K562 (cell line): Measurements from ENCODE around the gene PPP1R1C. TPM values are rescaled to one million over a fixed set of nuclear protein-coding genes. Genes with fewer than 3 reads are reported as not detected.

Experiments
- ATAC-seq: fragments of 200-7000 bp; cut with Tn5 transposase; 3 replicates; pipeline ENCODE4 v1.9.1; 2020; ENCODE audit warnings: moderate library complexity
- BruUV-seq: library from RNA; stranded (reverse); fragments of 400-500 nt; replicated peaks from 2 replicates; lab custom pipeline; 2021; lab: Mats Ljungman, UMichigan
- CTCF ChIA-PET: fragments of 300-600 bp; formaldehyde crosslinking; extraction: SDS; loops from one replicate; lab custom pipeline; 2021; ENCODE audit warnings: low intra/inter-chr PET ratio; lab: Yijun Ruan, JAX
- POLR2A ChIA-PET: fragments of 300-600, 350-650 bp; sonication (Branson Sonifier 250); formaldehyde crosslinking; extraction: SDS; loops from one replicate; lab custom pipeline; 2021; ENCODE audit warnings: antibody characterized with exemption, inconsistent platforms; lab: Yijun Ruan, JAX
- DNase-seq, 4 experiments: peaks; one replicate each; pipeline versions ENCODE4 v3.0.0 to v3.0.0-alpha.2; 2011 to 2018; ENCODE audit warnings: low spot score in 3 of 4, mixed read lengths in 3 of 4; ENCODE audit errors: extremely low read depth in 1 of 4
- FAIRE-seq: peaks from 2 replicates; lab custom pipeline; 2011; peaks lifted over from hg19 to GRCh38; lab: Jason Lieb, UNC
- H2AFZ ChIP-seq: 2 replicates; pipeline ENCODE4 v1.6.0; 2011; ENCODE audit warnings: low read depth, low read length, control low read depth, inconsistent platforms
- H3K27ac ChIP-seq: fragments of 200-600 bp; 3 replicates; pipeline ENCODE4 v1.8.0; 2011; ENCODE audit warnings: low read depth, mild to moderate bottlenecking, control low read depth, inconsistent platforms, low read length, moderate library complexity, mixed read lengths; ENCODE audit errors: extremely low read depth
- H3K27me3 ChIP-seq, 2 experiments: fragments of 300-600 bp in 1 of 2; 2 replicates in 1 of 2; 3 replicates in 1 of 2; pipeline versions ENCODE4 v1.6.0 to v1.8.0; 2011; ENCODE audit warnings: inconsistent platforms in 2 of 2, low read length in 2 of 2, mild to moderate bottlenecking in 1 of 2, mixed read lengths in 1 of 2, moderate library complexity in 1 of 2; ENCODE audit not compliant: control insufficient read depth in 2 of 2, insufficient read depth in 2 of 2
- H3K36me3 ChIP-seq: fragments of 300-600 bp; 3 replicates; pipeline ENCODE4 v1.8.0; 2011; ENCODE audit warnings: mild to moderate bottlenecking, low read length, inconsistent platforms; ENCODE audit not compliant: control insufficient read depth, insufficient read depth
- H3K4me1 ChIP-seq, 2 experiments: fragments of 200-600 bp in 1 of 2; replicated peaks in 1 of 2; 2 replicates in 1 of 2; 3 replicates in 1 of 2; pipeline versions ENCODE4 v1.5.1 to v1.8.0; 2011; ENCODE audit warnings: inconsistent platforms in 2 of 2, low read length in 2 of 2, mild to moderate bottlenecking in 1 of 2, mixed read lengths in 1 of 2, moderate library complexity in 1 of 2; ENCODE audit not compliant: control insufficient read depth in 2 of 2, insufficient read depth in 2 of 2
- H3K4me2 ChIP-seq: 2 replicates; pipeline ENCODE4 v1.6.1; 2011; ENCODE audit warnings: low read length, control low read depth, inconsistent platforms, mixed read lengths; ENCODE audit not compliant: insufficient read depth
- H3K4me3 ChIP-seq: fragments of 200-600 bp; sonication (generic), shearing (Covaris generic); 2 replicates; pipeline ENCODE4 v1.5.1; 2016; ENCODE audit warnings: control low read depth, inconsistent platforms
- H3K79me2 ChIP-seq: fragments of 200-600 bp; 3 replicates; pipeline ENCODE4 v1.8.0; 2011; ENCODE audit warnings: low read length, inconsistent platforms; ENCODE audit not compliant: control insufficient read depth, insufficient read depth
- H3K9ac ChIP-seq, 2 experiments: 2 replicates each; pipeline versions ENCODE4 v1.6.0 to v1.6.1; 2011; ENCODE audit warnings: low read depth in 2 of 2, low read length in 2 of 2, control low read depth in 1 of 2, inconsistent platforms in 1 of 2, mild to moderate bottlenecking in 1 of 2, mixed read lengths in 1 of 2; ENCODE audit not compliant: insufficient read depth in 1 of 2
- H3K9me1 ChIP-seq: one replicate; pipeline ENCODE4 v1.6.0; 2011; ENCODE audit warnings: inconsistent platforms, mild to moderate bottlenecking, low read length, moderate library complexity; ENCODE audit not compliant: control insufficient read depth, insufficient read depth
- H3K9me3 ChIP-seq: replicated peaks from 2 replicates; pipeline ENCODE4 v1.5.1; 2011; ENCODE audit warnings: low read depth, low read length, inconsistent platforms; ENCODE audit not compliant: control insufficient read depth, insufficient read depth
- H4K20me1 ChIP-seq: replicated peaks from 2 replicates; pipeline ENCODE4 v1.6.1; 2011; ENCODE audit warnings: low read length, inconsistent platforms, mixed read lengths; ENCODE audit not compliant: control insufficient read depth, insufficient read depth
- CHD2 ChIP-seq: IDR thresholded peaks from 2 replicates; pipeline ENCODE4 v1.6.1; 2011; ENCODE audit warnings: low read depth, low read length
- NCOA6 ChIP-seq: fragments of 450-650 bp; IDR thresholded peaks from 2 replicates; pipeline ENCODE4 v1.6.1; 2017; ENCODE audit warnings: mild to moderate bottlenecking
- TAL1 ChIP-seq: fragments of 450-650 bp; IDR thresholded peaks from 2 replicates; pipeline ENCODE4 v1.6.1; 2016; ENCODE audit warnings: mild to moderate bottlenecking
- ZBTB43 ChIP-seq: sonication (generic); formaldehyde crosslinking; IDR thresholded peaks from 2 replicates; pipeline ENCODE4 v1.8.0; 2023; ENCODE audit warnings: mild to moderate bottlenecking, missing genetic modification reagents
- ZBTB49 ChIP-seq: sonication (generic); formaldehyde crosslinking; IDR thresholded peaks from 2 replicates; pipeline ENCODE4 v1.8.0; 2022; ENCODE audit warnings: missing genetic modification reagents, mild to moderate bottlenecking, borderline replicate concordance
- ZBTB8A ChIP-seq: fragments of 450-650 bp; IDR thresholded peaks from 2 replicates; pipeline ENCODE4 v1.6.1; 2018; ENCODE audit warnings: mild to moderate bottlenecking, moderate library complexity; ENCODE audit not compliant: partially characterized antibody
- ZFPM2 ChIP-seq: fragments of 250-450 bp; sonication (Bioruptor Pico); IDR thresholded peaks from 2 replicates; pipeline ENCODE4 v1.5.1; 2022; ENCODE audit warnings: mild to moderate bottlenecking
- ZNF274 ChIP-seq: IDR thresholded peaks from 2 replicates; pipeline ENCODE4 v1.6.1; 2011; ENCODE audit warnings: low read depth, mild to moderate bottlenecking, low read length, moderate library complexity, borderline replicate concordance
- ZNF512 ChIP-seq: IDR thresholded peaks from 2 replicates; pipeline ENCODE4 v1.6.1; 2016; ENCODE audit warnings: missing genetic modification characterization, missing compliant biosample characterization
- WGBS: fragments of 100-300 bp; shearing (Covaris generic); methylation state at CpG from one replicate; pipeline ENCODE4 v1.1.6; 2016; ENCODE audit warnings: low coverage, mixed read lengths; ENCODE audit not compliant: insufficient coverage; ENCODE audit errors: missing lambda C conversion rate; 5-methylcytosine and 5-hydroxymethylcytosine counted together
- in situ Hi-C: fragments of 300-500 bp; cut with MboI; formaldehyde crosslinking; loops from 4 replicates; pipeline ENCODE4 v1.15.0; 2018; ENCODE audit warnings: inconsistent platforms, mixed read lengths
- intact Hi-C: fragments of 100-400 bp; cut with micrococcal nuclease; formaldehyde crosslinking; loops from 2 replicates; pipeline ENCODE4 v1.14.2; 2022
- polyA plus RNA-seq, 8 experiments: library from polyadenylated mRNA; depleted of rRNA in 4 of 8; stranded (reverse) in 5 of 8; unstranded in 3 of 8; fragments of >200 nt; fragmentation: Nextera tagmentation in 2 of 8; fragmentation: Illumina TruSeq in 1 of 8; extraction: Ambion mirVana in 2 of 8; extraction: Trizol in 1 of 8; gene quantifications; 2 replicates each; pipeline versions ENCODE4 v1.2.1 to v1.2.3, GENCODE V29; 2011 to 2014; ENCODE audit warnings: inconsistent platforms in 1 of 8, missing spikeins in 1 of 8
- total RNA-seq, 7 experiments: library from RNA; depleted of rRNA in 6 of 7; stranded (reverse); fragments of >200 nt in 6 of 7; fragmentation: Illumina TruSeq in 2 of 7; extraction: Trizol in 2 of 7; gene quantifications; 2 replicates each; pipeline versions ENCODE4 v1.2.1 to v1.2.3, GENCODE V29; 2011 to 2021; ENCODE audit warnings: low replicate concordance in 1 of 7

PPP1R1C gene
- total and polyA plus RNA-seq, 9 of the 15 experiments (the other 6 are each of a cell fraction or from before 2014, with no cell fraction given): 0.09 to 0.64 (median 0.40) TPM; not detected in 2

GRCh38 chr2:182069416-182069815 is 83.8 kb downstream of the PPP1R1C start:
- ChIA-PET CTCF (no interaction called here), POLR2A (no interaction called here)
- no peak overlapping the region for H3K4me3 ChIP-seq
- no peaks in the 10 kb centered on the region for H3K4me1 ChIP-seq
- FAIRE-seq: no peak
- ATAC-seq: no peak
- H3K9me1 ChIP-seq: no peaks in the 10 kb centered on the region
- BruUV-seq: no TSS peak
- in situ Hi-C loops: no loop called here
- no peaks in the 10 kb centered on the region for H4K20me1 ChIP-seq
- intact Hi-C loops: no loop called here
- no peak overlapping the region for H3K4me2 ChIP-seq
- H3K27ac ChIP-seq: no peak overlapping the region
- H3K27me3 ChIP-seq: no peaks in the 10 kb centered on the region
- no peak for DNase-seq
- no peak overlapping the region for H2AFZ ChIP-seq
- no peak overlapping the region for H3K9ac ChIP-seq
- no peaks in the 10 kb centered on the region for H3K79me2 ChIP-seq
- TF ChIP-seq ZNF512 (tag): no peak
- no peak for TF ChIP-seq NCOA6
- no peaks in the 10 kb centered on the region for H3K36me3 ChIP-seq
- H3K9me3 ChIP-seq: no peaks in the 10 kb centered on the region

- BruUV-seq: no TSS peak
- no peak for ATAC-seq
- Histone ChIP-seq H3K36me3 (no peaks in the 10 kb centered on the region), H3K79me2 (no peaks in the 10 kb centered on the region), H3K9me1 (no peaks in the 10 kb centered on the region), H3K4me1 (no peaks in the 10 kb centered on the region), H3K27me3 (no peaks in the 10 kb centered on the region), H3K9ac (no peak overlapping the region), H3K4me2 (no peak overlapping the region), H2AFZ (no peak overlapping the region), H3K27ac (no peak overlapping the region), H3K9me3 (no peaks in the 10 kb centered on the region), H4K20me1 (no peaks in the 10 kb centered on the region), H3K4me3 (no peak overlapping the region)
- intact Hi-C loops (loop anchor here (10.0 kb wide), 1 partner anchor 1945 kb away; no protein-coding TSS in a partner anchor), in situ Hi-C loops (loop anchor here (10.0 kb wide), 1 partner anchor 335 kb away; no protein-coding TSS in a partner anchor)
- DNase-seq: no peak
- POLR2A ChIA-PET: no interaction called here
- WGBS: 0% methylated on average over 2 of the region's 2 CpGs
- FAIRE-seq: no peak
- CTCF ChIA-PET: no interaction called here
- no peak for TF ChIP-seq ZBTB43 (CRISPR knock-in tag)
- no peak for TF ChIP-seq ZFPM2 (CRISPR knock-in tag)
- TF ChIP-seq ZBTB8A: no peak
- TF ChIP-seq ZBTB49 (CRISPR knock-in tag): no peak
- TF ChIP-seq ZNF274: no peak
- no peak for TF ChIP-seq TAL1
- no peak for TF ChIP-seq CHD2
Measured at GRCh38 chr2:182069908-182070307, 84.3 kb downstream of the PPP1R1C start.
